Measurements from ENCODE around the gene FOXL2NB.

Gene FOXL2NB

DNA sequence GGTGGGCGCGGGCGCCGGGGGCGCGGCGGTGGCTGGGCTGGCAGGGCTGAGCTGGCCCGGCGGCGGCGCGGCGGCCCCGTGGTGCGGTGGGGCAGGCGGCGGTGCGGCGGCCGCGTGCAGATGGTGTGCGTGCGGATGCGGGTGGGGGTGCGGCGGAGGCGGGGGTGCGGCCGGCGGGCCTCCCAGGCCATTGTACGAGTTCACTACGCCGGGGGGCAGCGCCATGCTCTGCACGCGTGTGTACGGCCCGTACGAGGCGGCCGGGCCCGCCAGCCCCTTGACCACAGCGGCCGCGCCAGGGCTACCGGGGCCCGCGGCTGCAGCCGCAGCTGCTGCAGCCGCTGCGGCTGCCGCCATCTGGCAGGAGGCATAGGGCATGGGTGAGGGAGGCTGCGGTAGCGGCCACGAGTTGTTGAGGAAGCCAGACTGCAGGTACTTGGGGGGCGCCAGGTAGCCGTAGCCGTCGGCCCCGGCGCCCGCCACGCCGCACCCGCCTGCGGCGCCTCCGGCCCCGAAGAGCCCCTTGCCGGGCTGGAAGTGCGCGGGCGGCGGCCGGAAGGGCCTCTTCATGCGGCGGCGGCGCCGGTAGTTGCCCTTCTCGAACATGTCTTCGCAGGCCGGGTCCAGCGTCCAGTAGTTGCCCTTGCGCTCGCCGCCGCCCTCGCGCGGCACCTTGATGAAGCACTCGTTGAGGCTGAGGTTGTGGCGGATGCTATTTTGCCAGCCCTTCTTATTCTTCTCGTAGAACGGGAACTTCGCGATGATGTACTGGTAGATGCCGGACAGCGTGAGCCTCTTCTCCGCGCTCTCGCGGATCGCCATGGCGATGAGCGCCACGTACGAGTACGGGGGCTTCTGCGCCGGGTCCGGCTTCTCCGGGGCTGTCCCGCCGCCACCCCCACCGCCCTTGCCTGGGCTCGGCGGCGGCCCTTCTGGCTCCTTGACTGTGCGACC lies 1.0 kb upstream of the FOXL2NB start:
- no peak for DNase-seq

DNA sequence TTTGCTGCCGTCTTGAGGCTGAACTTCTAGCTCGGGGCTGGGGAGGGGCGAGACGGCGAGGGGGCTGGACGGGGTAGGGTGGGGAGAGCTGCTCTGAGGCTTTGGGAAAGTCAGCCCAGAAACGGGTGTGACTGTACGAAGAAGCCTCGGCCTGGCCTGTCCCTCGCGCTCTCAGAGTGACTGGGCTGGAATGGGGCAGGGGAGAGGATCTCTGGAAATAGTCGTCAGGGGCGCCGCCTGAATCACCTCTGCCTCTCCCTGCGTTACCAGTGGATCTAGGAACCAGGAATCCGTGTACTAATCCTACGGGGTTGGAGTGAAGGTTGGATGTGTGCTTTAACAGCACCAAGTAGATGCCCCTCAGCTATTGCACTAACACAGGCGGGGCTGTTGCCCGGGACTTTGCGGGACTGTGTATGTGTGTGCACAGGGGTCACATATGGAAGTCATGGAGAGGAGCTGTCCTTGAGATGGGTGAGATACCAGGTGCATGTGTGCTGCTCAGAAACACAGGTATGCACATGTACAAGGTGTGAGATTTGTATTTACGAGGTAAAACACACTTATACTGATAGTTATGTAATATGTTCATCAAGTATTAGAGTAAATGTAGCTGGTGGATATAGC lies 591 bp downstream of the FOXL2NB start:
- no peak for DNase-seq

DNA sequence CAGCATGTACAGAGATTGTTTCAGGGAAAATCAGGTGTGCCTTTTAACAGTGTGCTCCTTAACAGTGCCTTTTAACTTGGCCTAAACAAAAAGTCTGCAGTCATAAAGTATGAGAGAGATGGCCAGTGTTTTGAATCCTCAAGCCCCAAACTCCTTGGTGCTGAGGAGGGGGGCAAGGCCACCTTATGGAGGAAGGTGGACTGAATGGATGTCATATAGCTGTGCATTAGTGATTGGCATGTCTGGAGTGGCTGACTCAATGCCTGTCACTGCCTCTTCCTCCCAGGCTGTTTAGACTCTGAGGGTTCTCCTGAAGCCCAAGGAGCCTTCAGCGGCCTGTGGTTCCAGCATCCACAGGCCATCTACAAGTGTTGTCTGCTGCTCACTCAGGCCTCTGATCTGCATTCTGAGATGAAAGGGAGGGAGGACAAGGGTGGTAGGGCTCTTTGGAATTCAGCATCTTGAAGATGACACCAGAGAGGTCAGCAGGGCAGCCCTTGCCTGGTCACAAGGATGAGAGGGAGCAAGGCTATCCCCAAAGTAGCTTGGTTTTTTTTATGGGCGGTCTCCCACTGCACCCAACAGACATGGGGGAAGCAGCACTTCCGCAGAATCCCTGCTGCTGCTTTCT lies 1.5 kb downstream of the FOXL2NB start:
- DNase-seq = no peak

DNA sequence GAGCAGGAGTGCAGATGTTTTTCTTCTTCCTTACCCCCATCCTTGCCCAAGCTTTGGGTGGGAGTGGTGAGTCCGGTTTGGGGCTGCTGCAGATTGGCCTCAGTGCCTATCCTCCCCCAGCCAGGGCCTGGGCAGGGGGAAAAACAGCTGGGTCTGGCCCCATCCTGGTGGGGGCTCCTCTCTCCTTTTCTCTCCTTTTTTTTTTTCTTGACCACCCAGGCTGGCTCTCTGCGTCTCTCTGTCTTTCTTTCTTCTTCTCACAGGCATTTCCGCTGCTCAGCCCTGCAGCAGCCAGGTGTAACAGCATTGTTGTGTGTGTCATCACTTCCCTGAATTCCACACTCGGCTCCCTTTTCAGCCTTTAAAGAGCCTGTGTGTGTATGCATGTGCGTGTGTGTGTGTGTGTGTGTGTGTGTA lies 2.0 kb downstream of the FOXL2NB start:
- no peak for DNase-seq

DNA sequence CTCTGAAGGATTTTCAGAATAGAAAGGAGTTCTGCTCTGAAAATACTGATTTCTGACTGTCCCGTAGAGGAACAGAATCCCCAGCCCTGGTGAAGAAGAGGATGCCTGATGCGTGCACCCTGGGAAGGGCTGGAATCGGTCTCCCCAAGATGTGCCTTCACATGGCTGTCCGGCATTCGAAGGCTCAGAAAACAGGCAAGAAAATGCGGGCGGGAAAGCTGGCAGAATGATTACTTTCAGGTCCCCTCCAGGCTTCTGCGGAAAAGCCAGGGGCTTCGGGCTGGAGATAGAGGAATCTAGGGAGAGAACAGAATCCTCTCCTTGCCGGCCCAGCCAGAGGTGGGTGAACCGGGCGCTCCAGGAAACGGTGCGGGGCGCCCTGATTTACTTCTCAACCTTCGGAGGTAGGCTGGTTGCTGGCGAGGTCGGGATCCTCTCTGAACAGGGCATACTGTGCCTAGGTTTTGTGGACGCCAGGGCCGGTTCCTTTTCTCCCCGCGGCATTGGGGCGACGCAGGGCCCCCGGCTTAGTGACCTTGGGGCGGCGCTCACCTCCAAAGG lies 2.5 kb downstream of the FOXL2NB start:
- DNase-seq = no peak

DNA sequence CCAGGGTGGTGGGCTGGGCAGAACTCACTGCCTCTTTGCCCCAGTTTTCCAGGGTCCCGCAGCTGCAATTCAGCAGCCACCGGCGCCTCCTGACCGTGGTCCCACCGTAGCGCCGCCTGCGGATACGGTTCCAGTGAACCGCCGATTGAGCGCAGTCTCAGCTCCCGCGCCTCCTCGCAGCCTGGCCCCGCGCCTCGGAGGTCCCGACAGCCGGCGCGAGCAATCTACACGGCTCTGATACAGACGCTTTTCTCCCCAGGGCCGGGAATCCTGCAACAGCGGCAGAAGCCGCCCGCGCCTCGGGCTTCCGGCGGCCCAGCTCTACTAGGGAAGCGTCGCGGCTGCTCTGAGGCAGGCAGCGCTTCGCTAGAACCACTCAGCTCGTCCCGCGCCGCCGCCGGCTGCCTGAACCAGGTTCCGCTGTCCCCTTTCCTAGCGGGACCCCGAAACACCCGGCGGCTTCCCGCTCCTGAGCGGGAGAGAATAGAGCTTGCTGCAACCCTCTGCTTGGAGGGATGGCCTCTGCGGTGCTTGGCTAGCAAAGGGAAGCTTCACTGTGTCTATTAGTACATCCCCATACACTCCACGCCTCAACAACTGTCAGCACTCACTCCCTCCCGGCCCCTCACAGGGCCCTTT lies 3.1 kb downstream of the FOXL2NB start:
- no peak for DNase-seq

DNA sequence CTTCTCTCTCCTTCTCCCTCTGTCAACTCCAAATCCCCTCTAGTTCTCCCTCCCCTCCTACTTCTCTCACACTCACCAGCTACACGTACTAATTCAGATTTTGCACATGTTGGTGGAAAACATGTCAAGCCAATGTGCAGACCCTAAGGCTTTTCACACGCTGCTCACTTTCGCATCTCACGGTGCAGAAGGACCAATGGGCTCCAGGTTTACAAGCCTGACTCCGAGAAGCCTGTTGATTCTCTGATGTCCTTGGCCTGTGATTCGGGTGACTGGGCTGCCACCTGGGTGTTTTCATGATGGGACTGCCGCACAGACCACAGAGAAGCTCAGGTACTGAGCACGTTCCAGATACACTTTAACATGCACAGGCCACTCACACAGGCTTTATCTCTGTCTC lies 3.7 kb downstream of the FOXL2NB start:
- no peak for DNase-seq

DNA sequence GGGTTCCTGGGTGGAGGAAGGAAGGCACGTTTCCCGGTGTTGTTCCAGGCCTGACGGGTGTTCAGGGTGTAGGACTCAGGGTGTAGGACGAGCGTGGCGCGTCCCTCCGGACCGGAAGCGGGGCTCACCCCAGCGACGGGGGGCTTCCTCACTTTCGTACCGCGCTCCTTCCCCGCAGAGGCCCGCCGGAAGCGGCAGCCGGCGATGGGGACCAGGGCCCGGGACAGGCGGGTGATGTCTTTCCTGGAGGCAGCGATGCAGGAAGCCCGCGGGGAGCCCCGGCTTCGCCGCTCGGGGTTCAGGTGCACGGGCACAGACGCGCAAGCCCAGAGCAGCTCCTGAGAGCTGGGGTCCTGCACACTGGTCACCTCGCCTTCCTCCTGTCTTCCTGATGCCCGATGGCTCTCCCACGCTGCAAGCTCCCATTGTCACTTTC lies 13.4 kb downstream of the FOXL2NB start:
- no peak for DNase-seq

DNA sequence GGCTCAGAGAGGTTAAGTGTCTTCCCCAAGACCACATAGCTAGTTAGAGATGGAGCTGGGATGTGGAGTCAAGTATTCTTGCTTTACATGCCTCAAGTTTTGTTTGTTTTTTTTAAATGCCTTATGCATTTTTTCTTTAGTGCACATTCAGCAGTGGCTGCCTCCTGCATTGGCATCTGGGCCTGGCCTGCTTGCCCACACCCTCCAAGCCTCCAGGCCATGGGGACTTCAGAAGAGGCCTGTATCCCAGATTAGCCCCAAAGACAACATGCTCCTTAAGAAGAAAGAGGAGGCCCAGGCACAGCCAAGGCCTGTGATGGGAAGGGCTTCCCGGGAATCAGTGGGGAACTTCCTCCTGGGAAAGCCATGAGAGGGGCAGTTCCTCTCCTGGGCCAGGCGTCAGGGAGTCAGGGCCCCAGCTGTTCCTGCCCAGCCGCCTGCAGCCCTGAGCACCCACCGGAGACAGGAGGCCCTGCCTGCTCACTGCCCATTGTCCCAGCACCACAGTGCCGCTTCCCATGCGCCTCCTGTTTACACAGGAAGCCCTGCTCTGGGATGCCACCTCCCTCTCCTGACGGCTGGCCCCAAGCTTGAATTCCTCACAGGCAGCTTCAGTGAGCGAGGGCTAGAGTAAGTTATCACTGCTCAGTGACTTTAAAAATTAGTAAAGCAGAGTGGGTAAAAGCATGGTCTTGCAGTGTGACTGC lies 16.0 kb downstream of the FOXL2NB start:
- no peak for DNase-seq

DNA sequence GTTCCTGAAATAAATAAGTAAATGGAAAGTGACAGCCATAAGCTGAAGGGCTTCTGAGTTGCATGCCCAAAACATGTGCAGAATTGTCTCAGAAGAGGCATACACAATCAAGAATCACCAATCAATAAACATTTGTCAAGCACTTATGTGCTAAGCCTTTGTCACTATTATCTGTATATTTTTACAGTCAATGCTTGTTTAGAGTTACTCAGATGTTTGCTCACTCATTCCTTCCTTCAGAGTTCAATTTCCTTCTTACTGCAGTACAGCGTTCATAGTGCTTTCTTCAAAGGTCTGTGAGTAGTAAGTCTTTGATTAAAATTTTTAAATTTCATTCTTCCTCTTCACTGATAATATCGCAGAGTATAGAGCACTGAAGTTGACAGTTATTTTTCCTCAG lies 17.2 kb downstream of the FOXL2NB start:
- DNase-seq = no peak

DNA sequence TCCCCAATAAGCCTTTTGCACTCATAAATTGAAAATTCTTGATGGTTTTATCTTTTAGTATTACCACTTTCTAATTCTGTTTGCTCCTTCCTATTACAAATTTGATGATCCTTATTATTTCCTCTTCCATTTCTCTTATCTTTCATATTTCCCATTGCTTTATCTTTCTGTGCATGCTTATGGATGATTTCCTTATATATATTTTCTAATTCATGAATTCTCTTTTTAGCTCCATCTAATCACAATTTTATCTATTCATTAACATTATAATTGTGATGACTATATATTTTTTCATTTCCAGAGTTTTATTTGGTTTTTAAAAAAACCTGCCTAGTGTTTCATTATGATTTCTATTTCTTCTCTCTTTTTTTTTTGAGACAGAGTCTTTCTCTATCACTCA lies 17.9 kb downstream of the FOXL2NB start:
- no peak for DNase-seq

DNA sequence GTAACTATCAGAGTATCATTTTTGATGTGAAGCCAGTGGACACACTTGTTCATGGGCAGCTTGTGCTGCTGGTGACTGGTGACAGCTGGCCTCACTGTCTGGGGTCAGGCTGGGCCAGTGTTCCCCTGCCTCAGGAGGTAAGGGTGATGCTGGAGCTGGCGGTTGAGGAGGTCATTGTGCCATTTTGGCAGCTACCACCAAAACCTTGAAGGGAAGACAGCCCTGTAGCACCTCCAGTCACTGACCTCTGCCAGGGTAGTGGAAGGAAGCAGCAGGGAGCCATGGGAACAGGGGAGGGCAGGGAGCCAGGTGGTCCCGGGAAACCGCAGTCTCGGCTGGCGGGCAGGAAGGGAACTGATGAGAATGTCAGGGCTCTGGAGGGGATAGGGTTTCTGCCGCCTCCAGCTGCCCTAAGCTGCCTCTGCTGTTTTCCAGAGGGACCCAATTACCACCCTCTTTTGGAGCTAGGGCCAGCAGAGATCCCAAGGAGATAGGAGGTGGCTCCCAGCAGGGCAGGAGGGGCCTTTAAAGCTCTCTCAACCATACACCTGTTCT lies 24.8 kb downstream of the FOXL2NB start:
- DNase-seq = no peak

DNA sequence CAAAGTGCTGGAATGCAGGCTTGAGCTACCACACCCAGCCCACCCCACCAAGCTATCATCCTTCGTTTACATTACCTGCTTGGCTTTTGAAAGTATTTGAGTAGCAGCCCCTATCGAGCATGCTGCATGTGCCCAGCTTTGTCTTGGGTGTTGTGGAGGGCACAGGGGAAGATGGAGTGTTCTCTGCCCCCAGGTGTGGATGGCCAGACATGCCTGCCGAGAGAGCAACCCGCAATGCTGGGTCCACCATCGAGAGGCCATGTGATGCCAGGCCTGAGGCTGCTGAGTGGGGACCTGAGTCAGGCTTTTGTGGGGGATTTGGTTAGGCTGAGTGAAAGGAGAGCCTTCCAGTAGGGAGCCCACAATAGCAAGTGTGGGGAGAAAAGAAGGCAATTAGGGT lies 25.9 kb downstream of the FOXL2NB start:
- DNase-seq = no peak

DNA sequence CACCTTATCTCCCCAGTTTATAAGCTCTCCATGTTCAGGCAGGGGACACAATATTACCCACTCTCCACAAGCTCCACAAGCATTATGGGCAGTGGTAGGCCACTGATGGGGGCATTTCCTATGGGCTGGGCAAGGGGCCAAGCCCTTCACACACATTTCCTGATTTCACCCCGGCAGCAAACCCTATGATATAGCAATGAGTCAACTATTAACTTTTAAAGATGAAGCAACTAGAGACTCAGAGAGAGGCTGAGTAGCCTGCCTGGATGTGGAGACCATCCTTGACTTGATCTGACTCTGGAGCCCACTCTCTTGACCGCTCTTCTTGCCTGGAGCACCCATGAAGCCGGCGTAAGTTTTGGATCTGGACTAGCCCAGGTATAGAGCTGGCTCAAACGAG lies 27.4 kb downstream of the FOXL2NB start:
- DNase-seq = no peak

DNA sequence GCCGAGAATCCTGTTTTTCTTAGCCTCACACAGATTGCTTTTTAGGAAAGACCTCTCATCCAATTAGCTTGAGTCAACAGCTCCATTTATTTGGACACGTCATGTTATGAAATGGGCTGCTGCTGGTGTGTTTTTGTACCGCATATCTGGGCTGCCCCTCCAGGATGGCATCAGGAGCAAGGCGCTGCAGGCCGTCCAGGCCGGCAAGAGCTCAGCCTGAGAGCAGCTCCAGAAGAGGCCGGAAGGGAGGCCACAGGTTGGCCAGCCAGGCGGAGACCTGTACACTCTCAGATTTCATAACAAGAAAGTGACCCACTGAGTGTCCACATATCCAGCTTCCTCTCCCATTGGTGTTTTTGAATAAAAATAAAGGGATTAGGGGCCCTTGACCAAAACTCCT lies 28.3 kb downstream of the FOXL2NB start:
- no peak for DNase-seq

DNA sequence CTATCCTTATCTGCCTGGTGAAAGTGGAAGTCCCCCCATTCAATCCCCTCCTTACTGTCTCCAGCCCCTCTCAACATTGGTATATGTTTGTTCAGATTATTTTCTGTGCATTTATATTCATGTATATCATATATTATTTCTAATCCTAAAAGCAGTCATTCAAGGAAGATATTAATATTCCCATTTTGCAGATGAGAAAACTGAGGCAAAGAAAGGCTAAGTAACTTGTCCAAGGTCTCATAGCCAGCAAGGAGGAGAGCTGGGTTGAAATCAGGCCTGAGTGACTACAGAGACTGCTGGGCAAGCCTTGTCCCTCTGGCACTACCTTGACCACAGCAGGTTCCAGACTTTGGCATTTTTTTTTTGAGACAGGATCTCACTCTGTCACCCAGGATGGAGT lies 29.0 kb downstream of the FOXL2NB start:
- no peak for DNase-seq

DNA sequence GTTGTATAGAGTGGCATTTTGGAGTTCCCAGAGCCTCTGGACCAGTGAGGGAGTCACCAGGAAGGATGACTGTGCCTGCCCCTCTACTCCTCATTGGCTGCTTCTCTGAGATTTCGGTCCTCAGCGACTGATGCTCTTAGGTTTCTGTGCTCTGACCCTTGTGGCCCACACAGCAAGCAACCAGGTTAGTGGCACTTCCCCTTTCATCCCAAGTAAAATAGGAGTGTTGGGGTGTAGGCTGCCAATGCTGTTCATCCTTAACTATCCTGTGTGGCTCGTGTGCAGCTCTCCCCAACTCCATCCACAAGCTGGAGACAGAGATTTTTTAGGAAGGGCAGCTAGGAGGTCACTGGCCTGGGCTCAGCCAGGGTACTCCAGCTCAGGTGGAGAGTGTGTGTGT lies 37.8 kb downstream of the FOXL2NB start:
- no peak for DNase-seq

DNA sequence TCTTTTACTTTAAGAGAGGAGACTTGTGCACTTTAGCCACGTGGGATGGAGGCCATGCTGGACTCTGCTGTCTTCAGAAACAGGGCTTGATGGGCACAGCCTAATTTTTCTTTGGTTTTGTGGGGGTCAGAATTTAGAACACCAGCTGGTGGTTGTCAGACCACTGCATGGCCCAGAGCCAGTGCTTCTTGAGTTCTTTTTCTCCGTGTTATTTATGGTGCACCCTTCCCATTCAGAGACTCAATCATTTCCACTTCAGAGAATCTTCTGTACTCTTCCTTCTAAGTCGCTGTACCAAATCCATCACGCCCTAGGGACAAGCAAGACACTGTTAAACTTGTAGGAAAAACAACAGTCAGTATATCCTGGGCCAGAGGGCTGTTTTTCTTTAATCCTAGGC lies 38.9 kb downstream of the FOXL2NB start:
- DNase-seq = no peak

DNA sequence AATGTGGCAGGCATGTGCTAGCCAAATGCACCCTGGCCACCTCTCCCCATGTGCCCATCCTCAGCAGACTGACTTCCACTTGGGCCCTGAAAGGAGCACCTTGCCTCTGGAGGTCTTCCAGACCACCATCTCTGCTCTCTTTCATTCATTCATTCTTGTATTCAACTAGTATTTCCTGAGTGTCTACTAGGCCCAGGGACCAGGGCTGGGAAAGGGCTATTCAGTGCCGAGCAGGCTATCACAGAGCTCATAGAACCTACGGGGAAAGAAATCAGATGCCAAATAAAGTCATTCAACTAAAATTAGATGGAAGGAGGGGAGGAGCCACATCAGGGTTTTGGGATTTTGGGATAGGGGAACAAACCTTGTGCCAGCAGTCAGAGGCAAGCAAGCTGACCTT lies 40.2 kb downstream of the FOXL2NB start:
- DNase-seq = no peak

DNA sequence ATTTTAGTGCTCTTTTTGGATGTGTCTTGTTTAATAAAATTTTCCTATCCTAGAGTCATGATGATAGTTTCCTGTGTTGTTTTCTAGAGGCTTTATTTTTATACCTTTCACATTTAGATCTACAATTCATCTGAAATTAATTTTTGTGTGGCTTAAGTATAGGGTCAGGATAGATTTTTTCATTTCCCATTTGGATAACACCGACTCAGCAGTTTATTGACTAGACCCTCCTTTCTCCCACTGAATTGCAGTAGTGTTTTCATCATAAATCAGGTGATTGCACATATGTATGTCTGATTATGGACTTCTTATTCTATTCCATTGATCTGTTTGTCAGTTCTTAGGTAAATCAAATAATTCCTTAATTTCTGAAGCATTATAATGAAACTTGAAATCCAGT lies 48.7 kb downstream of the FOXL2NB start:
- no peak for DNase-seq
